AG09319 (cell line): ENCODE results near the gene FAM3B.

Source experiments
- DNase-seq: peaks from one replicate; pipeline ENCODE4 v3.0.0-alpha.2; 2010; ENCODE audit warnings: low read depth; ENCODE audit errors: extremely low read depth
- CTCF ChIP-seq: IDR thresholded peaks from 2 replicates; pipeline ENCODE4 v1.5.1; 2011; ENCODE audit warnings: low read depth, mild to moderate bottlenecking, inconsistent platforms, low read length, moderate library complexity

Gene FAM3B

DNA sequence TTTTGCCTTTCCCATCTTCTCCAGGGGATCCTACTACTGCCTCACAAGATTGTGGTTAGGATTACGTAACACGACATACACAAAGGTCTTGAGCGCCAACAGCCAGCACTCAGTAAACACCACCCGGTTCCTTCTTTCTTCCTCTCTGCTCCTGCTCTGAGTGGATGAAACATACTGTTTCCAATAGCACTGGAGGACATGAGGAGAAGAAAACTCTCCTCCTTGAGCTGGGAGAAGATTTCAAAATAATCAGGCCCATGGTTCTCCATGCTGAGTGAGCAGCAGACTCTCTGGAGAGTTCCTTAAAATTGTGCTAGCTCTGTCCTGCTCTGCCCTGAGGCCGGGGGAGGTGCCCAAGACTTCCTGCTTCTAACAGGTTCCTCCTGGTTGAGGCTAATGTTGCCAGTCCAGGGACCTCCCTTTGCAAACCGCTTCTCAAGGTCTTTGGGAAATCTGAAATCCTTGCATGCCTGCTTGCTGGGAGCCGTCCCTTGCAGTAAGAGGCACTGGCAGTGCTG is 80.0 kb downstream of the FAM3B start:
- no peak for TF ChIP-seq CTCF
- no peak for DNase-seq

DNA sequence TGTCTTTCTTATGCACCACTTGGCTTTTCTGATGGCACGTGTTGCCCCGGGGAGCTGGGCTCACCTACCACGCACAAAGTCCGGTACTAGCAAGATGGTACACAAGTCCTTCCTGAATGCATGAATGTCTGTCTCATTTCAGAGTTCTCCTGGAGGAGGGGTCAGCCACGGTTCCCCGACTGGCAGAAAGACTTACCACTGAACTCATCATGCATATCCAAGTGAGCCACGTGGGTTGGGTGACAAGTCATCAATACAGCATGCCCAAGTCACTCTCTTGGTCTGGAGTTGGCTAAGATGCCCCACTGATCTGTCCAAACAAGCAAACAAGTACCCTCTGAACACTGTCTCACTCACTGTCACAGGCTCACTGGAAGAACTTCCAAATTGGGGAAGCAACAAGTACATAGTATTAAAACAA is 80.9 kb downstream of the FAM3B start:
- DNase-seq: no peak
- no peak for TF ChIP-seq CTCF

GRCh38 chr21:41398251-41398650 is 81.7 kb downstream of the FAM3B start:
- no peak for DNase-seq
- no peak for TF ChIP-seq CTCF

GRCh38 chr21:41398831-41399230 is 82.2 kb downstream of the FAM3B start:
- no peak for DNase-seq
- TF ChIP-seq CTCF: no peak

GRCh38 chr21:41399246-41399800 is 82.7 kb downstream of the FAM3B start:
- DNase-seq: no peak
- TF ChIP-seq CTCF: no peak

DNA sequence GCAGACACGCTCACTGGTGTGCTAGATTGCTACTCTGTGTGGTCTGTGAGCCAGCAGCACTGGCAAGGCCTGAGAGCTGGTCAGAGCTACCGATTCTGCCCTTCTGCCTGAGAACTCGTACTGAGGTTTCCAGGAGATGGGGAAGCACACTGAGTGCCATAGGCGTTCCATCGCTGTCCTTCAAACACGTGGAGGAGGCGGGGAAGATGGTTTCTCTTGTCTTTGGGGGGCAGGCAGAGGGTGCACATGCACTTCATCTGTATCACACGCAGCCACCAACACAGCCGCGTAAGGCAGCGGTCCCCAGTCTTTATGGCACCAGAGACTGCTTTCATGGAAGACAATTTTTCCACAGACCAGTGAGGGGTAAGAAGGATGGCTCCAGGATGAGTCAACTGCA is 85.6 kb downstream of the FAM3B start:
- DNase-seq: no peak
- no peak for TF ChIP-seq CTCF

DNA sequence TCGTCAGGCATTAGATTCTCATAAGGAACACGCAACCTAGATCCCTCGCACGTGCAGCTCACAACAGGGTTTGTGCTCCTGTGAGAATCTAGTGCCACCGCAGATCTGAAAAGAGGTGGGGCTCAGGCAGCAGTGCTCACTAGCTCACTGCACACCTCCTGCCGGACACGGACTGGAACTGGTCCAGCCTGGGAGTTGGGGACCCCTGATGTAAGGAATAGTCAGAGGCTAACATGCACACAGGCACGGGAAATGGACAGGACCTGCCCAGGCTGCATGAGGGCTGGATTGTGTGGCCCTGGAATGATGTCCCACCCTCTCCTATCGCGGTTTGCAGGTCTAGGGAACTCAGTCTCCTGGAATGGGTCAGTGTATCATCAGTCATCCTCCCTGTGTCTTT is 86.2 kb downstream of the FAM3B start:
- TF ChIP-seq CTCF: no peak
- no peak for DNase-seq
